HG02678 (cell line): Measurements from ENCODE around the gene ESPL1.

ENCODE experiments used
- ATAC-seq: cut with Tn5 transposase; IDR thresholded peaks from one replicate; pipeline ENCODE4 v1.9.1; 2021; ENCODE audit warnings: mild to moderate bottlenecking, moderate library complexity; ENCODE audit not compliant: unreplicated experiment

ESPL1 gene

DNA sequence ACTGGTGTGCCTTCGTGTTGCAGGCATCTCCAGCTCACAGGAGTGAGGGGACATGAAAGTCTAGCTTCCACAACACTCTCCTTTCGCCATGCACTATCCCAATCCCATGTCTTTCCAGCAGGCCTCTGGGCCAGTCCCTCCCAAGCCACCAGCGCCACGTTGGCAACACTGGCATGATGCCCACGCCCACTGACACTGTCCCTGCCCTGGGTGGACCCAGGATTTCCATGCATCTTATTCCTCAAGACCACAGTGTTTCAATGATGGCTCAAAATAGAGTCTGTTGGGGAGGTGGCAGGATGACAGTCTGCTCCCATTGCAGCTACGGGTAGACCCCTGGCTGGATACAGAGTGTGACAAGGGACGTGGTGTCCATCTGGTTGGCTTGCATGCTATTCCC is 65.7 kb downstream of the ESPL1 start:
- ATAC-seq: no peak

DNA sequence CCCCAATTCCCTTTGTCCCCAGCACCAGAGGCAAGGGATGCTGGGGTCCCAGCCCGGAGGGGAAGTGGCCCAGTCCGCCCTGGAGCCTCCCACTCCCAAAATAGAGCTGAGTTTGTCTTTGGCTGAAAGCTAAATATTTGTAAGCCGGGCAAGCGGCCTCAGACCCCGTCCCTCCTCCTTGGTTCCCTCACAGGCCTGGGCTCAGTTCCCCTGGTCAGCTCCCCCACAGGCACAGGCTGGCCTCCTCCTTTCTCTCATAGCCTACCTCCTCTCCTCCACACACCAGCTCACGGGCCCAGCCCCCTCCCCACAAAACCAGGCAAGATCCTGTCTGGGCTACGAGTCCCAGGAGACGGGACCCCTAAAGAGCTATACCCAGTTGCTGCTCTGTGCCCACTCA is 66.7 kb downstream of the ESPL1 start:
- ATAC-seq: no peak

DNA sequence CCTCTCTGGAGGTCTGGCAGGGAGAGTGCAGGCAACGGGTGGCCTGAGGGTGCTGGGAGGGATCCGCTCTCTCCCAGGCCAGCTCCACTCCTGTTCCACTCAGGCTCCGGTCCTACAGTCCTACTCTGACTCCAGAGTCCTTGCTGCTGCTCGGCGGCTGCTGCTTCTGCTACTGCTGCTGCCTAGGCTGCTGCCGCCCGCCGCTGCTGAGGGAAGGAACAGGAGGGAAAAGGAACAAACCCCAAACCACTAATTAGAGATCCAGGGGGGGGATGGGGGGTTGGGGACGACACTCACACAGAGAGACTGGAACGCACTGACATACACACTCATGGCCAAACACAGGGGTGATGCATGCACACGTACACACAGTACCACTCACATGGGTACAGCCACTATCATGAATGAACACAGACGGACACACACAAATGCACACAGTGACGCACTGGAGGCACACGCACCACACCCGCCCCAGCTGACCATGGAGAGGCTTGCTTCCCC is 68.1 kb downstream of the ESPL1 start, which contains the start of gene SP7:
Gene SP7 (minus strand): TSS at position 174 of the 501 bp plus-strand sequence. CDS start 708 bp downstream, outside the sequence.
- no peak for ATAC-seq

DNA sequence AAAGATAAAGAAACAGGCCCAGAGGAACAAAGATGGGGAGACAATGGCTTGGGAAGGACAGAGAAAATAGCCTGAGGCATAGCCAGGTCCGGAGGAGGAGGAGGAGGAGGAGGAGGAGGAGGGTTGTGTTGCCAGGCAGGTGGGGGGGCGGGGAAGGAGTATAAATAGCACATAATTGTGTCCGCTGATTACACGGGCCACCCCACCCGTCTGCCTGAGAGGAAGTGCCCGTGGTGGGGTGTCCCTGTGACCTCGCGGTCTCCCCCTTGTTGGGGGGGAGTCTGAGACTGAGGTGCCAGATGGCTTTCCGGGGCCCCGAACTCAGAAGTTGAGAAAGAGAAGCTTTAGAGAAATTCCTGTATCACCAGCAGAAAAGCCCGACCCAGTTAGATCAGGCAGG is 69.9 kb downstream of the ESPL1 start:
- ATAC-seq: no peak

DNA sequence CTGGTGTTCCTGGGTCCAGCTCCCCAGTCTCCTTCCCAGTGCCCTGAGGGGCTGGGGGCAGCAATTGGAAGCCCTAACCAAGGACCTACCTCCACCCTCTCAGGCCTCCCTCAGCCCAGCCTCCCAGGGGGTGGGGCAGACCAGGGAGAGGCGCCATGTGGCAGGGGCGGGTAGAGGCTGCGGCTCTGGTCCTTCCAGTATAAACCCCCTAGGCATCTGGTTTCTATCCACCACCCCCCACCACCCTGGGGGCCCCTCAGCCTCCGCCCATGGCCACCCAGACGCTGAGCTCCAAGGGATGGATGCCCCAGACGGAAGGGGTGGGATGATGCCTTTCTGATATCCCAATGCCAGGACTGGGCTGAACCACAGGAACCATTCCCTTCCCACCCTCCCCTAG is 70.8 kb downstream of the ESPL1 start:
- ATAC-seq: no peak

DNA sequence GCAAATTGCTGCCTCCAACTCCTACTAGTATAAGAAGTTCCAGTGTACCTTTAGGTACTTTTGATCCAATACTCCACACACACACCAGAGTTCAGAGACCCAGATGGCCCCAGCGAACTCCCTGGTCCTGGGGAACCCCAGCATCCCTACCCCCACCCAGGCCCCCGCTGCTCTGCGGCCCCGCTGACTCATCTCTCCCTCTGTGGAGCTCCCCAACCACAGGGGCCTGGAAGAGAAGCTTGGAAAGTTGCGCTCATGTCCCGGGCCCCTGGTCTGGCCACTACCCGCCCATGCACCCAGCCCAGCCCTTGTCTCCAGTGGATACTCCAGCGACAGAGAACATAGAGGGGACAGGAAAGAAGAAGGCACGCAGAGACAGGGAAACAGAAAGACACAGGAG is 72.3 kb downstream of the ESPL1 start:
- no peak for ATAC-seq
